OCI-LY7 (cell line): ENCODE results near the gene PRDX1. TPM values are rescaled to one million over a fixed set of nuclear protein-coding genes. Genes with fewer than 3 reads are reported as not detected.
"Not testable (repeated sequence)": the region's sequence is repeated elsewhere in the genome, so short reads cannot be mapped to it uniquely, and the experiment has no call there.

ENCODE experiments used
- BruUV-seq: library from RNA; stranded (reverse); fragments of 400-500 nt; replicated peaks from 2 replicates; lab custom pipeline; 2021; lab: Mats Ljungman, UMichigan
- CTCF ChIA-PET: fragments of 300-600 bp; sonication (Branson Sonifier 250); formaldehyde crosslinking; loops from one replicate; lab custom pipeline; 2022; ENCODE audit warnings: antibody characterized with exemption; ENCODE audit not compliant: unreplicated experiment; lab: Charles Lee
- POLR2A ChIA-PET: fragments of 300-600 bp; sonication (Branson Sonifier 250); formaldehyde crosslinking; loops from one replicate; lab custom pipeline; 2022; ENCODE audit warnings: antibody characterized with exemption; lab: Charles Lee
- DNase-seq: peaks from one replicate; pipeline ENCODE4 v3.0.0-alpha.2; 2015; ENCODE audit warnings: low spot score
- H2AFZ ChIP-seq: fragments of 200-600 bp; sonication (generic), shearing (Covaris generic); 2 replicates; pipeline ENCODE4 v1.6.1; 2014; ENCODE audit warnings: mild to moderate bottlenecking, antibody characterized with exemption, low read length, moderate library complexity
- H3K27ac ChIP-seq: fragments of 200-600 bp; sonication (generic); 2 replicates; pipeline ENCODE4 v1.5.1; 2014; ENCODE audit warnings: mixed run types, low read depth, mild to moderate bottlenecking, moderate library complexity, low read length, inconsistent platforms; ENCODE audit not compliant: poor library complexity, severe bottlenecking
- H3K36me3 ChIP-seq: fragments of 200-600 bp; sonication (generic); 2 replicates; pipeline ENCODE4 v1.6.1; 2014; ENCODE audit warnings: mild to moderate bottlenecking, antibody characterized with exemption, low read length, moderate library complexity, mixed read lengths; ENCODE audit not compliant: insufficient read depth
- H3K4me1 ChIP-seq: fragments of 200-600 bp; sonication (generic); 2 replicates; pipeline ENCODE4 v1.5.1; 2014; ENCODE audit warnings: mild to moderate bottlenecking, low read length; ENCODE audit not compliant: insufficient read depth, poor library complexity, severe bottlenecking
- H3K4me2 ChIP-seq: fragments of 200-600 bp; sonication (generic); 2 replicates; pipeline ENCODE4 v1.6.1; 2014; ENCODE audit warnings: mild to moderate bottlenecking, low read length
- H3K4me3 ChIP-seq: fragments of 200-600 bp; sonication (generic); 2 replicates; pipeline ENCODE4 v1.5.1; 2014; ENCODE audit warnings: mild to moderate bottlenecking, low read depth, low read length; ENCODE audit not compliant: poor library complexity, severe bottlenecking
- H3K79me2 ChIP-seq: fragments of 200-600 bp; sonication (generic); 2 replicates; pipeline ENCODE4 v1.6.1; 2016; ENCODE audit warnings: low read depth, mild to moderate bottlenecking, low read length, moderate library complexity, mixed read lengths; ENCODE audit not compliant: insufficient read depth
- H3K9me2 ChIP-seq: fragments of 200-600 bp; sonication (generic); 2 replicates; pipeline ENCODE4 v1.6.1; 2016; ENCODE audit warnings: mild to moderate bottlenecking, low read length, mixed read lengths; ENCODE audit not compliant: insufficient read depth
- H3K9me3 ChIP-seq: fragments of 200-600 bp; sonication (generic); 2 replicates; pipeline ENCODE4 v1.6.1; 2014; ENCODE audit warnings: mild to moderate bottlenecking, mixed run types, low read length, mixed read lengths
- H4K20me1 ChIP-seq: fragments of 200-600 bp; sonication (generic); 2 replicates; pipeline ENCODE4 v1.6.1; 2014; ENCODE audit warnings: mild to moderate bottlenecking, antibody characterized with exemption, low read length, moderate library complexity, mixed read lengths; ENCODE audit not compliant: insufficient read depth
- EZH2phosphoT487 ChIP-seq: fragments of 200-600 bp; sonication (generic); IDR thresholded peaks from 2 replicates; pipeline ENCODE4 v1.6.1; 2018; ENCODE audit warnings: low read depth, borderline replicate concordance, mild to moderate bottlenecking, mixed run types, antibody characterized with exemption, low read length, moderate library complexity, mixed read lengths
- intact Hi-C: fragments of 100-400 bp; cut with micrococcal nuclease; formaldehyde crosslinking; loops from one replicate; pipeline ENCODE4 v1.10.0; 2022; ENCODE audit not compliant: unreplicated experiment
- total RNA-seq, 2 experiments: library from RNA; depleted of rRNA in 1 of 2; stranded (reverse); fragments of >200 nt in 1 of 2; shearing (Covaris generic) in 1 of 2; gene quantifications; 2 replicates each; pipeline ENCODE4 v1.2.3, GENCODE V29; 2014 to 2022
- TF ChIP-seq, protein P1 (sequence below): fragments of 200-600 bp; sonication (generic); conservative IDR thresholded peaks from 2 replicates; pipeline ENCODE4 v1.5.1; 2014; ENCODE audit warnings: mild to moderate bottlenecking, antibody characterized with exemption, low read length, moderate library complexity, mixed read lengths

The PRDX1 gene
- total RNA-seq, 2 experiments from 2014 or later, result 814 to 851 TPM

- no peak overlapping the region for H3K4me2 ChIP-seq
- POLR2A ChIA-PET, result interaction anchor here (1.0 kb wide), 1 partner anchor 13 kb away, joined by 5 read pairs; no protein-coding TSS in a partner anchor
- no TSS peak for BruUV-seq
- H3K79me2 ChIP-seq, result no peaks in the 10 kb centered on the region
- H3K27ac ChIP-seq, result no peak overlapping the region
- no peak overlapping the region for H2AFZ ChIP-seq
- H3K36me3 ChIP-seq, result no peaks in the 10 kb centered on the region
- TF ChIP-seq EZH2phosphoT487, result no peak
- TF ChIP-seq, protein P1, sequence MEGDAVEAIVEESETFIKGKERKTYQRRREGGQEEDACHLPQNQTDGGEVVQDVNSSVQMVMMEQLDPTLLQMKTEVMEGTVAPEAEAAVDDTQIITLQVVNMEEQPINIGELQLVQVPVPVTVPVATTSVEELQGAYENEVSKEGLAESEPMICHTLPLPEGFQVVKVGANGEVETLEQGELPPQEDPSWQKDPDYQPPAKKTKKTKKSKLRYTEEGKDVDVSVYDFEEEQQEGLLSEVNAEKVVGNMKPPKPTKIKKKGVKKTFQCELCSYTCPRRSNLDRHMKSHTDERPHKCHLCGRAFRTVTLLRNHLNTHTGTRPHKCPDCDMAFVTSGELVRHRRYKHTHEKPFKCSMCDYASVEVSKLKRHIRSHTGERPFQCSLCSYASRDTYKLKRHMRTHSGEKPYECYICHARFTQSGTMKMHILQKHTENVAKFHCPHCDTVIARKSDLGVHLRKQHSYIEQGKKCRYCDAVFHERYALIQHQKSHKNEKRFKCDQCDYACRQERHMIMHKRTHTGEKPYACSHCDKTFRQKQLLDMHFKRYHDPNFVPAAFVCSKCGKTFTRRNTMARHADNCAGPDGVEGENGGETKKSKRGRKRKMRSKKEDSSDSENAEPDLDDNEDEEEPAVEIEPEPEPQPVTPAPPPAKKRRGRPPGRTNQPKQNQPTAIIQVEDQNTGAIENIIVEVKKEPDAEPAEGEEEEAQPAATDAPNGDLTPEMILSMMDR, result no peak
- no peaks in the 10 kb centered on the region for H3K4me1 ChIP-seq
- H4K20me1 ChIP-seq, result no peaks in the 10 kb centered on the region
- DNase-seq, result no peak
- no peaks in the 10 kb centered on the region for H3K9me2 ChIP-seq
- no peak overlapping the region for H3K4me3 ChIP-seq
- H3K9me3 ChIP-seq, result no peaks in the 10 kb centered on the region
- intact Hi-C loops, result no loop called here
- CTCF ChIA-PET, result no interaction called here
Measured at GRCh38 chr1:45531873-45532272, 10.2 kb upstream of the PRDX1 start.

DNA sequence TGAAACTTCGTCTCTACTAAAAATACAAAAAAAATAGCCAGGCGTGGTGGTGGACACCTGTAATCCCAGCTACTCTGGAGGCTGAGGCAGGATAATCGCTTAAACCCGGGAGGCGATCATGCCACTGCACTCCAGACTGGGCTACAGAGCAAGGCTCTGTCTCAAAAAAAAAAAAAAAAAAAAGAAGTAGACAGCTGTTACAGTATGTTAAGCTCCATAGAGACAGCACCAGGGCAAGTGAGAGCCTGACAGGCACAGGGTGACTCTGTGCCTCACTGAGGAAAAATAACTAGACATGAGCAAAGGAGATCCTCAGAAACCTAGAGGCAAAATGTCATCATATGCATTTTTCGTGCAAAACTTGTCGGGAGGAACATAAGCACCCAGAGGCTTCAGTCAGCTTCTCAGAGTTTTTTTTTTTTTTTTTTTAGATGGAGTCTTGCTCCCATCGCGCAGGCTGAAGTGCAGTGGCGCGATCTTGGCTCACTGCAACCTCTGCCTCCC lies 9.0 kb upstream of the PRDX1 start:
- H3K4me3 ChIP-seq, result no peak overlapping the region
- no peaks in the 10 kb centered on the region for H3K36me3 ChIP-seq
- ChIA-PET CTCF (interaction anchor here (0.5 kb wide), 1 partner anchor 41 kb away, joined by 10 read pairs; no protein-coding TSS in a partner anchor), POLR2A (interaction anchor here (0.6 to 1.2 kb wide), 5 partner anchors 10 to 190 kb away, joined by 3 to 10 read pairs (median 3); partner anchors contain the start of genes AKR1A1, MUTYH and TOE1)
- no peak for DNase-seq
- intact Hi-C loops, result no loop called here
- H3K4me1 ChIP-seq, result no peaks in the 10 kb centered on the region
- no peaks in the 10 kb centered on the region for H3K9me2 ChIP-seq
- no peak overlapping the region for H2AFZ ChIP-seq
- H3K4me2 ChIP-seq, result no peak overlapping the region
- no peaks in the 10 kb centered on the region for H3K79me2 ChIP-seq
- no peak overlapping the region for H3K27ac ChIP-seq
- H4K20me1 ChIP-seq, result no peaks in the 10 kb centered on the region
- TF ChIP-seq, protein P1, result no peak
- TF ChIP-seq EZH2phosphoT487, result no peak
- H3K9me3 ChIP-seq, result no peaks in the 10 kb centered on the region
- BruUV-seq, result no TSS peak

- Histone ChIP-seq H2AFZ (no peak overlapping the region), H3K79me2 (peaks cover 13% of the 10 kb centered on the region), H3K27ac (no peak overlapping the region), H3K4me3 (no peak overlapping the region), H3K4me1 (peaks cover 17% of the 10 kb centered on the region), H3K9me2 (no peaks in the 10 kb centered on the region), H4K20me1 (peaks cover 3% of the 10 kb centered on the region; the same call in 1 of the 2 replicates), H3K36me3 (peaks cover 4% of the 10 kb centered on the region; the same call in 1 of the 2 replicates), H3K4me2 (no peak overlapping the region), H3K9me3 (no peaks in the 10 kb centered on the region)
- BruUV-seq, result no TSS peak
- CTCF ChIA-PET, result no interaction called here
- TF ChIP-seq EZH2phosphoT487, result no peak
- TF ChIP-seq, protein P1, result no peak
- POLR2A ChIA-PET, result interaction anchor here (0.7 to 1.4 kb wide), 3 partner anchors 10 to 25 kb away, joined by 3 to 4 read pairs (median 3); partner anchors contain the start of gene AKR1A1
- DNase-seq, result no peak
- intact Hi-C loops, result loop anchor here (10.0 kb wide), 1 partner anchor 159 kb away; the partner anchor contains the start of genes GPBP1L1 and TMEM69
Measured at GRCh38 chr1:45526135-45526644, 4.5 kb upstream of the PRDX1 start.

GRCh38 chr1:45523975-45524374 lies 2.3 kb upstream of the PRDX1 start:
- intact Hi-C loops, result loop anchor here (10.0 kb wide), 1 partner anchor 161 kb away; the partner anchor contains the start of genes GPBP1L1 and TMEM69
- CTCF ChIA-PET, H3K27ac ChIP-seq, H2AFZ ChIP-seq, H3K4me2 ChIP-seq, H3K9me3 ChIP-seq, H3K4me3 ChIP-seq, H3K9me2 ChIP-seq, DNase-seq, BruUV-seq: not testable (repeated sequence)
- peaks cover 36% of the 10 kb centered on the region for H3K79me2 ChIP-seq
- peaks cover 25% of the 10 kb centered on the region for H3K36me3 ChIP-seq
- peaks cover 12% of the 10 kb centered on the region; the same call in 1 of the 2 replicates for H4K20me1 ChIP-seq
- peaks cover 20% of the 10 kb centered on the region for H3K4me1 ChIP-seq
- POLR2A ChIA-PET, result interaction anchor here (0.6 to 1.3 kb wide), 3 partner anchors 20 to 370 kb away, joined by 3 to 8 read pairs (median 5); no protein-coding TSS in a partner anchor
